NCI-H2107 treated with DMSO at 0.1 percent for 48 hours (cell line): ENCODE data around the gene TSPAN4.
A peak's percentile ranks its signal among the peaks of the same experiment; 100 is the strongest.

Experiments used
- DNase-seq: peaks from one replicate; lab custom pipeline; 2025; ENCODE audit not compliant: unreplicated experiment; lab: John Stamatoyannopoulos, UW

Gene TSPAN4

GRCh38 chr11:905952-906351, 63.3 kb downstream of the TSPAN4 start:
- DNase-seq = no peak

GRCh38 chr11:907668-908067, 65.0 kb downstream of the TSPAN4 start:
- DNase-seq = no peak

- no peak for DNase-seq
Observed at GRCh38 chr11:908273-908672, 65.6 kb downstream of the TSPAN4 start.

GRCh38 chr11:909406-909805, 66.8 kb downstream of the TSPAN4 start:
- DNase-seq = no peak

GRCh38 chr11:910044-910588, 67.5 kb downstream of the TSPAN4 start:
- no peak for DNase-seq

GRCh38 chr11:910589-911030, 68.0 kb downstream of the TSPAN4 start, which contains the start of gene CHID1:
Gene CHID1 (minus strand): TSS chr11:910810. CDS start chr11:904816, 5,994 bp downstream.
- DNase-seq = peak; percentile 15

- no peak for DNase-seq
Observed at GRCh38 chr11:911031-911889, 68.6 kb downstream of the TSPAN4 start.

GRCh38 chr11:911890-912219, 69.2 kb downstream of the TSPAN4 start:
- DNase-seq = no peak

GRCh38 chr11:912266-912665, 69.6 kb downstream of the TSPAN4 start:
- no peak for DNase-seq

- DNase-seq = no peak
Observed at GRCh38 chr11:913043-913442, 70.4 kb downstream of the TSPAN4 start.

GRCh38 chr11:914204-914603, 71.6 kb downstream of the TSPAN4 start:
- no peak for DNase-seq

- no peak for DNase-seq
Observed at GRCh38 chr11:914747-915501, 72.3 kb downstream of the TSPAN4 start.
